ENCODE measurements around the gene TAF4B. TPM values are rescaled to one million over a fixed set of nuclear protein-coding genes. Genes with fewer than 3 reads are reported as not detected.
A peak's percentile ranks its signal among the peaks of the same experiment; 100 is the strongest.
"Not testable (repeated sequence)": the region's sequence is repeated elsewhere in the genome, so short reads cannot be mapped to it uniquely, and the experiment has no call there.

TAF4B gene
- polyA plus RNA-seq, 3 donors, result 0.64 to 1.2 (median 0.92) TPM

- WGBS (ENCODE audit: insufficient coverage), result 82% methylated on average over 11 of the region's 14 CpGs
- intact Hi-C loops (cut with micrococcal nuclease), result no loop called here
- Mint-ChIP-seq H3K9me3 (peaks cover 0 to 5% (median 2%) of the 10 kb centered on the region in 7 donors), H3K27ac (peak overlapping the region in 1 of 7 donors; percentile 5), H3K4me3 (peak overlapping the region in 1 of 2 donors; percentile 81), H3K4me1 (peaks cover 13% of the 10 kb centered on the region), H3K36me3 (no peaks in the 10 kb centered on the region), H3K27me3 (ENCODE audit: low read depth in 3 of 3) (peaks cover 0 to 4% (median 0%) of the 10 kb centered on the region in 3 donors)
- H3K9ac ChIP-seq (ENCODE audit: insufficient read depth, low read length, poor library complexity, severe bottlenecking), result no peak overlapping the region
- no peaks in the 10 kb centered on the region for H4K20me1 ChIP-seq (ENCODE audit: insufficient read depth, low read length)
- H3K27me3 ChIP-seq (ENCODE audit: control insufficient read depth in 2 of 2, insufficient read depth in 2 of 2, low read length in 2 of 2), result no peaks in the 10 kb centered on the region
- no peak overlapping the region for H3K4me3 ChIP-seq (replicated peaks in 1 of 3; ENCODE audit: low read depth in 2 of 3, low read length in 3 of 3)
- H3K9me3 ChIP-seq (replicated peaks in 1 of 2; ENCODE audit: control insufficient read depth in 1 of 2, insufficient read depth in 1 of 2, low read length in 2 of 2), result peaks cover 0 to under 1% of the 10 kb centered on the region in 2 donors
- H3K79me2 ChIP-seq (ENCODE audit: insufficient read depth, low read length), result no peaks in the 10 kb centered on the region
- peak; percentile 3 to 16 (median 10) for DNase-seq
- no peaks in the 10 kb centered on the region for H3K4me1 ChIP-seq (ENCODE audit: control insufficient read depth in 1 of 2, insufficient read depth in 2 of 2, low read length in 2 of 2)
- no peaks in the 10 kb centered on the region for H3K36me3 ChIP-seq (replicated peaks in 1 of 2; ENCODE audit: control insufficient read depth in 1 of 2, insufficient read depth in 2 of 2, low read length in 2 of 2)
- H3K4me2 ChIP-seq (replicated peaks; ENCODE audit: extremely low read depth, low read length, poor library complexity, severe bottlenecking), result peak overlapping the region; percentile 11
- no peak for TF ChIP-seq CTCF (IDR thresholded peaks at IDR 0.05)
- peak overlapping the region; percentile 50 for H2AFZ ChIP-seq (ENCODE audit: insufficient read depth, low read depth, low read length, poor library complexity, severe bottlenecking)
- no peak overlapping the region for H3K27ac ChIP-seq (ENCODE audit: low read depth in 1 of 2, low read length in 2 of 2)
Observed at GRCh38 chr18:26255695-26256622, 29.7 kb downstream of the TAF4B start.

DNA sequence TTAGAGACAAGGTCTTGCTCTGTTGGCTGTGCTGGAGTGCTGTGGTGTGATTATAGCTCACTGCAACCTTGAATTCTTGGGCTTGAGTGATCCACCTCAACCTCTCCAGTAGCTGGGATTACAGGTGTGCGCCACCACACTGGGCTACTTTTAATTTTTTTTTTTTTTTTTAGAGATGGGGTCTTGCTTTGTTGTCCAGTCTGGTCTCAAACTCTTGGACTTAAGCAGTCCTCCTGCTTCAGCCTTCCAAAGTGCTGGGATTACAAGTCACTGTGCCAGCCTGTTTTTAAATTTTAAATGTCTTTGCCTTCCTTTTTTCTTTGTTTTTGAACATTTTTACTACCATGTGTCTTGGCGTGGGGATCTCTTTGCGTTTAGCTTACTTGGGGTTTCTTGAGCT lies 32.5 kb downstream of the TAF4B start:
- no peak for TF ChIP-seq CTCF (IDR thresholded peaks at IDR 0.05)
- H3K9ac ChIP-seq (ENCODE audit: insufficient read depth, low read length, poor library complexity, severe bottlenecking), result no peak overlapping the region
- Mint-ChIP-seq H3K36me3 (no peaks in the 10 kb centered on the region), H3K4me1 (peaks cover 11% of the 10 kb centered on the region), H3K4me3 (no peak overlapping the region), H3K27ac (no peak overlapping the region), H3K9me3 (peaks cover 4 to 13% (median 11%) of the 10 kb centered on the region in 7 donors), H3K27me3 (ENCODE audit: low read depth in 3 of 3) (peaks cover 0 to 4% (median 0%) of the 10 kb centered on the region in 3 donors)
- no peak overlapping the region for H3K27ac ChIP-seq (ENCODE audit: low read depth in 1 of 2, low read length in 2 of 2)
- DNase-seq, result no peak
- H4K20me1 ChIP-seq (ENCODE audit: insufficient read depth, low read length), result no peaks in the 10 kb centered on the region
- no peak overlapping the region for H2AFZ ChIP-seq (ENCODE audit: insufficient read depth, low read depth, low read length, poor library complexity, severe bottlenecking)
- H3K27me3 ChIP-seq (ENCODE audit: control insufficient read depth in 2 of 2, insufficient read depth in 2 of 2, low read length in 2 of 2), result no peaks in the 10 kb centered on the region
- H3K4me3 ChIP-seq (replicated peaks in 1 of 3; ENCODE audit: low read depth in 2 of 3, low read length in 3 of 3), result no peak overlapping the region
- H3K36me3 ChIP-seq (replicated peaks in 1 of 2; ENCODE audit: control insufficient read depth in 1 of 2, insufficient read depth in 2 of 2, low read length in 2 of 2), result no peaks in the 10 kb centered on the region
- no peak overlapping the region for H3K4me2 ChIP-seq (replicated peaks; ENCODE audit: extremely low read depth, low read length, poor library complexity, severe bottlenecking)
- no peaks in the 10 kb centered on the region for H3K79me2 ChIP-seq (ENCODE audit: insufficient read depth, low read length)
- peaks cover 3 to 9% of the 10 kb centered on the region in 2 donors for H3K9me3 ChIP-seq (replicated peaks in 1 of 2; ENCODE audit: control insufficient read depth in 1 of 2, insufficient read depth in 1 of 2, low read length in 2 of 2)
- intact Hi-C loops (cut with micrococcal nuclease), result no loop called here
- H3K4me1 ChIP-seq (ENCODE audit: control insufficient read depth in 1 of 2, insufficient read depth in 2 of 2, low read length in 2 of 2), result no peaks in the 10 kb centered on the region
- no CpG with 5 or more reads among the region's 3 CpGs for WGBS (ENCODE audit: insufficient coverage)

- H3K27me3 Mint-ChIP-seq (ENCODE audit: low read depth in 3 of 3); H3K9ac ChIP-seq (ENCODE audit: insufficient read depth, low read length, poor library complexity, severe bottlenecking); H3K36me3 Mint-ChIP-seq; H3K4me3 ChIP-seq (replicated peaks in 1 of 3; ENCODE audit: low read depth in 2 of 3, low read length in 3 of 3); H3K36me3 ChIP-seq (replicated peaks in 1 of 2; ENCODE audit: control insufficient read depth in 1 of 2, insufficient read depth in 2 of 2, low read length in 2 of 2); H3K27ac ChIP-seq (ENCODE audit: low read depth in 1 of 2, low read length in 2 of 2); H3K9me3 ChIP-seq (replicated peaks in 1 of 2; ENCODE audit: control insufficient read depth in 1 of 2, insufficient read depth in 1 of 2, low read length in 2 of 2); H3K4me2 ChIP-seq (replicated peaks; ENCODE audit: extremely low read depth, low read length, poor library complexity, severe bottlenecking); H3K79me2 ChIP-seq (ENCODE audit: insufficient read depth, low read length); H3K4me3 Mint-ChIP-seq; DNase-seq; H3K27me3 ChIP-seq (ENCODE audit: control insufficient read depth in 2 of 2, insufficient read depth in 2 of 2, low read length in 2 of 2); H2AFZ ChIP-seq (ENCODE audit: insufficient read depth, low read depth, low read length, poor library complexity, severe bottlenecking); H3K4me1 ChIP-seq (ENCODE audit: control insufficient read depth in 1 of 2, insufficient read depth in 2 of 2, low read length in 2 of 2); H3K27ac Mint-ChIP-seq; intact Hi-C loops (cut with micrococcal nuclease); H4K20me1 ChIP-seq (ENCODE audit: insufficient read depth, low read length): not testable (repeated sequence)
- WGBS (ENCODE audit: insufficient coverage), result no CpG with 5 or more reads among the region's 4 CpGs
- Mint-ChIP-seq H3K9me3 (peaks cover 4 to 13% (median 11%) of the 10 kb centered on the region in 7 donors), H3K4me1 (peaks cover 11% of the 10 kb centered on the region)
Observed at GRCh38 chr18:26259416-26259815, 33.2 kb downstream of the TAF4B start.
